Osteoblast (primary cell): ENCODE results near the gene MPPED1. TPM values are rescaled to one million over a fixed set of nuclear protein-coding genes. Genes with fewer than 3 reads are reported as not detected.

Experiments used
- DNase-seq: peaks from one replicate; pipeline ENCODE4 v3.0.0; 2011; ENCODE audit warnings: low spot score, mixed read lengths; ENCODE audit not compliant: insufficient read length; ENCODE audit errors: missing footprints
- H2AFZ ChIP-seq: 2 replicates; pipeline ENCODE4 v1.6.0; 2011; ENCODE audit warnings: mild to moderate bottlenecking, low read length
- H3K27ac ChIP-seq: 2 replicates; pipeline ENCODE4 v1.5.1; 2011; ENCODE audit warnings: mild to moderate bottlenecking, low read depth, low read length, moderate library complexity
- H3K27me3 ChIP-seq: 2 replicates; pipeline ENCODE4 v1.6.0; 2012; ENCODE audit warnings: mild to moderate bottlenecking, control low read depth, inconsistent platforms, low read length, moderate library complexity; ENCODE audit not compliant: insufficient read depth
- H3K36me3 ChIP-seq: 2 replicates; pipeline ENCODE4 v1.5.1; 2011; ENCODE audit warnings: mild to moderate bottlenecking, low read length, control low read depth, moderate library complexity; ENCODE audit not compliant: insufficient read depth
- H3K4me1 ChIP-seq: 2 replicates; pipeline ENCODE4 v1.5.1; 2011; ENCODE audit warnings: mild to moderate bottlenecking, low read length, control low read depth, moderate library complexity; ENCODE audit not compliant: insufficient read depth
- H3K4me2 ChIP-seq: 2 replicates; pipeline ENCODE4 v1.6.0; 2011; ENCODE audit warnings: mild to moderate bottlenecking, low read length; ENCODE audit not compliant: insufficient read depth
- H3K4me3 ChIP-seq: fragments of 200-600 bp; sonication (generic); 3 replicates; pipeline ENCODE4 v1.5.1; 2012; ENCODE audit warnings: mild to moderate bottlenecking, low read length, inconsistent platforms; ENCODE audit not compliant: insufficient read depth
- H3K79me2 ChIP-seq: 2 replicates; pipeline ENCODE4 v1.6.0; 2012; ENCODE audit warnings: mild to moderate bottlenecking, low read length, control low read depth, inconsistent platforms; ENCODE audit not compliant: insufficient read depth
- H3K9me3 ChIP-seq: 2 replicates; pipeline ENCODE4 v1.5.1; 2011; ENCODE audit warnings: low read depth, low read length, control low read depth
- H4K20me1 ChIP-seq: 2 replicates; pipeline ENCODE4 v1.6.0; 2012; ENCODE audit warnings: mild to moderate bottlenecking, low read length, control low read depth; ENCODE audit not compliant: insufficient read depth
- CTCF ChIP-seq: IDR thresholded peaks from 2 replicates; pipeline ENCODE4 v1.5.1; 2011; ENCODE audit warnings: mild to moderate bottlenecking, low read depth, low read length, moderate library complexity; ENCODE audit errors: extremely low read depth
- total RNA-seq: library from RNA; depleted of rRNA; stranded (reverse); fragments of >200 nt; gene quantifications from 2 replicates; pipeline ENCODE4 v1.2.3, GENCODE V29; 2012

The MPPED1 gene
- total RNA-seq, 1 donor: not detected

GRCh38 chr22:43542681-43543521 is 131.1 kb downstream of the MPPED1 start:
- no peak overlapping the region for H3K4me2 ChIP-seq
- no peak for TF ChIP-seq CTCF
- H3K4me3 ChIP-seq: no peak overlapping the region
- H3K36me3 ChIP-seq: no peaks in the 10 kb centered on the region
- no peak overlapping the region for H2AFZ ChIP-seq
- H3K4me1 ChIP-seq: no peaks in the 10 kb centered on the region
- no peaks in the 10 kb centered on the region for H3K9me3 ChIP-seq
- no peak for DNase-seq
- no peaks in the 10 kb centered on the region for H4K20me1 ChIP-seq
- no peaks in the 10 kb centered on the region for H3K79me2 ChIP-seq
- no peak overlapping the region for H3K27ac ChIP-seq
- no peaks in the 10 kb centered on the region for H3K27me3 ChIP-seq

GRCh38 chr22:43543522-43544288 is 131.9 kb downstream of the MPPED1 start:
- Histone ChIP-seq H3K4me3 (no peak overlapping the region), H3K4me2 (no peak overlapping the region), H4K20me1 (no peaks in the 10 kb centered on the region), H3K9me3 (no peaks in the 10 kb centered on the region), H3K79me2 (no peaks in the 10 kb centered on the region), H3K4me1 (no peaks in the 10 kb centered on the region), H2AFZ (no peak overlapping the region), H3K27me3 (no peaks in the 10 kb centered on the region), H3K36me3 (no peaks in the 10 kb centered on the region), H3K27ac (no peak overlapping the region)
- DNase-seq: no peak
- TF ChIP-seq CTCF: no peak

GRCh38 chr22:43544289-43544673 is 132.5 kb downstream of the MPPED1 start:
- no peak overlapping the region for H3K27ac ChIP-seq
- H3K27me3 ChIP-seq: no peaks in the 10 kb centered on the region
- DNase-seq: no peak
- H3K4me3 ChIP-seq: no peak overlapping the region
- no peaks in the 10 kb centered on the region for H4K20me1 ChIP-seq
- H3K4me1 ChIP-seq: no peaks in the 10 kb centered on the region
- no peak overlapping the region for H2AFZ ChIP-seq
- no peak for TF ChIP-seq CTCF
- H3K9me3 ChIP-seq: no peaks in the 10 kb centered on the region
- H3K79me2 ChIP-seq: no peaks in the 10 kb centered on the region
- H3K36me3 ChIP-seq: no peaks in the 10 kb centered on the region
- no peak overlapping the region for H3K4me2 ChIP-seq

- Histone ChIP-seq H3K9me3 (no peaks in the 10 kb centered on the region), H3K4me2 (no peak overlapping the region), H4K20me1 (no peaks in the 10 kb centered on the region), H3K36me3 (no peaks in the 10 kb centered on the region), H3K4me3 (no peak overlapping the region), H2AFZ (no peak overlapping the region), H3K27ac (no peak overlapping the region), H3K4me1 (no peaks in the 10 kb centered on the region), H3K27me3 (no peaks in the 10 kb centered on the region), H3K79me2 (no peaks in the 10 kb centered on the region)
- no peak for TF ChIP-seq CTCF
- no peak for DNase-seq
Measured at GRCh38 chr22:43546186-43546585, 134.4 kb downstream of the MPPED1 start.
